PFSK-1 (cell line): ENCODE results near the gene CPO.

Source experiments
- FOXP2 ChIP-seq: optimal IDR thresholded peaks from 2 replicates; pipeline ENCODE3; 2011; ENCODE audit warnings: borderline replicate concordance, control low read depth, inconsistent platforms; ENCODE audit not compliant: insufficient read depth; ENCODE audit errors: extremely low read length, extremely low read depth
- POLR2AphosphoS5 ChIP-seq: IDR thresholded peaks from 2 replicates; pipeline ENCODE4 v1.6.1; 2012; ENCODE audit warnings: low read depth, mild to moderate bottlenecking, control low read depth, low read length, moderate library complexity
- SIN3A ChIP-seq: IDR thresholded peaks from 2 replicates; pipeline ENCODE4 v1.6.1; 2012; ENCODE audit warnings: mild to moderate bottlenecking, low read length, moderate library complexity, borderline replicate concordance; ENCODE audit not compliant: insufficient read depth
- TAF1 ChIP-seq: IDR thresholded peaks from 2 replicates; pipeline ENCODE4 v1.6.1; 2012; ENCODE audit warnings: low read length, control low read depth, borderline replicate concordance; ENCODE audit not compliant: insufficient read depth
- TF ChIP-seq, protein P1 (sequence below), 2 experiments: IDR thresholded peaks; 2 replicates each; pipeline versions ENCODE4 v1.6.1 to v1.8.0; 2011 to 2012; ENCODE audit warnings: low read depth in 2 of 2, low read length in 2 of 2, control low read depth in 1 of 2, inconsistent platforms in 1 of 2, mild to moderate bottlenecking in 1 of 2, moderate library complexity in 1 of 2; ENCODE audit not compliant: insufficient read depth in 1 of 2

CPO gene

DNA sequence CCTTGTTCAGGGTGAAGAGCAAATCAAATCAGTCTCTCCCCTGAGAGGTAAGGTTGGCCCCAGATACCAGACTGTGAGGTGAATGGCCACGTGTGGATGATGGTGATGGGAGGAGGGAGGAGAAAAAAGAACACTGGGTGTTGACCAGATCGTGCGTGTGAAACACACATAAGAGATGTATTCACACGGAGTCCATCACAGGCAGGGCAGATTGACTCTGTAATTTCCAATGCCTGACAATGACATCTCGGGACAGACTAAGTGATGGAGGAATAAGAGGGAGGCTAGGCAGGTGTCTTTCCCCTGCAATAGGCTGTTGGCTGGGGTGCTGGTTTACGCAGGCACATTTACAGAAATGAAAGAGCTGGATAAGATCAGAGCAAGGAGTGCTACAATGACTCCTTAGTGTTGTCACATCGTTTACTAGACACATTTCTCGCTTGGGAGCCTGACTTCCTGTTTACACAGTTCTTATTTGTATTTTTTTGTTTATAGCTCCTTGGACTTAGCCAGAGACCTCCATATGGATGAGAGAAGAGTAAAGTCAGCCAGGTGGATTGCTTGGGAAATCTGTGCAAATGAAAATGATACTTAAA lies 43.1 kb downstream of the CPO start:
- TF ChIP-seq SIN3A (no peak), TAF1 (no peak), FOXP2 (no peak), POLR2AphosphoS5 (no peak)
- TF ChIP-seq, protein P1, sequence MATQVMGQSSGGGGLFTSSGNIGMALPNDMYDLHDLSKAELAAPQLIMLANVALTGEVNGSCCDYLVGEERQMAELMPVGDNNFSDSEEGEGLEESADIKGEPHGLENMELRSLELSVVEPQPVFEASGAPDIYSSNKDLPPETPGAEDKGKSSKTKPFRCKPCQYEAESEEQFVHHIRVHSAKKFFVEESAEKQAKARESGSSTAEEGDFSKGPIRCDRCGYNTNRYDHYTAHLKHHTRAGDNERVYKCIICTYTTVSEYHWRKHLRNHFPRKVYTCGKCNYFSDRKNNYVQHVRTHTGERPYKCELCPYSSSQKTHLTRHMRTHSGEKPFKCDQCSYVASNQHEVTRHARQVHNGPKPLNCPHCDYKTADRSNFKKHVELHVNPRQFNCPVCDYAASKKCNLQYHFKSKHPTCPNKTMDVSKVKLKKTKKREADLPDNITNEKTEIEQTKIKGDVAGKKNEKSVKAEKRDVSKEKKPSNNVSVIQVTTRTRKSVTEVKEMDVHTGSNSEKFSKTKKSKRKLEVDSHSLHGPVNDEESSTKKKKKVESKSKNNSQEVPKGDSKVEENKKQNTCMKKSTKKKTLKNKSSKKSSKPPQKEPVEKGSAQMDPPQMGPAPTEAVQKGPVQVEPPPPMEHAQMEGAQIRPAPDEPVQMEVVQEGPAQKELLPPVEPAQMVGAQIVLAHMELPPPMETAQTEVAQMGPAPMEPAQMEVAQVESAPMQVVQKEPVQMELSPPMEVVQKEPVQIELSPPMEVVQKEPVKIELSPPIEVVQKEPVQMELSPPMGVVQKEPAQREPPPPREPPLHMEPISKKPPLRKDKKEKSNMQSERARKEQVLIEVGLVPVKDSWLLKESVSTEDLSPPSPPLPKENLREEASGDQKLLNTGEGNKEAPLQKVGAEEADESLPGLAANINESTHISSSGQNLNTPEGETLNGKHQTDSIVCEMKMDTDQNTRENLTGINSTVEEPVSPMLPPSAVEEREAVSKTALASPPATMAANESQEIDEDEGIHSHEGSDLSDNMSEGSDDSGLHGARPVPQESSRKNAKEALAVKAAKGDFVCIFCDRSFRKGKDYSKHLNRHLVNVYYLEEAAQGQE (IDR thresholded peaks at IDR 0.05; ENCODE audit: insufficient read depth in 1 of 2, low read depth in 2 of 2, low read length in 2 of 2) = no peak

DNA sequence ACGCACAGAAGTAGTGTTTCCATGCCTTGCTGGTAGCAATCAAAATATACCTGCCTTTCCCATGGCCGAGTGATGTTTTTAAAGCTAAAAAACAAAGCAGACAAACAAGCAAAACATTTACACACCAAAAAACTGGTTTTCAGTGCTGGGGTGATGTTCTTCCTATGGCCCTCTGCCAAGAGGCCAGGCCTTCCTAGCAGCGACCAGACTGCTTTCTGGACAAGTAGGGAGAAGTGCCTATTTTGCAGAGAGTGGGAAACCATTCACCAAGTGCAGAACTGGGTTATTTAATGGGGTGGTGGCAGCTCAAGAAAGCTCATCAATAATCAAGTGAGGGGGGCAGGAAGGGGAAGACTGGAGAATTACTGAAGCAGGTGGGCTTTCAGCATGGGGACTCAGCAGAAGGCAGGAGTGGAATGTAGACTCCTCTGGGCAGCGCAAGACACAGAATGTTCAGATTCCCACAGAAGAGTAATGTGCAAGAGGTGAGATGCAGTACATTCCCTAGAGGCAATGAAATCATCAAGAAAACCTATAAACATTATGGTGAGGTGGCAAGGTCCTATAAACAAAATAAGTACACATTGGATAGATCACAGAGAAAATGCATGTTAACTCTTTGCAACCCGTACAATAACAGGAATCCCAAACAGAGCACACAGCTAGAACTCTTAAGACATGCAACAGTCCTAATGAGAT lies 44.0 kb downstream of the CPO start:
- TF ChIP-seq FOXP2 (no peak), SIN3A (no peak), TAF1 (no peak), POLR2AphosphoS5 (no peak)
- TF ChIP-seq, protein P1 (IDR thresholded peaks at IDR 0.05; ENCODE audit: insufficient read depth in 1 of 2, low read depth in 2 of 2, low read length in 2 of 2) = no peak

- TF ChIP-seq POLR2AphosphoS5 (no peak), SIN3A (no peak), FOXP2 (no peak), TAF1 (no peak)
- TF ChIP-seq, protein P1 (IDR thresholded peaks at IDR 0.05; ENCODE audit: insufficient read depth in 1 of 2, low read depth in 2 of 2, low read length in 2 of 2) = no peak
Measured at GRCh38 chr2:206984206-206984605, 44.9 kb downstream of the CPO start.

DNA sequence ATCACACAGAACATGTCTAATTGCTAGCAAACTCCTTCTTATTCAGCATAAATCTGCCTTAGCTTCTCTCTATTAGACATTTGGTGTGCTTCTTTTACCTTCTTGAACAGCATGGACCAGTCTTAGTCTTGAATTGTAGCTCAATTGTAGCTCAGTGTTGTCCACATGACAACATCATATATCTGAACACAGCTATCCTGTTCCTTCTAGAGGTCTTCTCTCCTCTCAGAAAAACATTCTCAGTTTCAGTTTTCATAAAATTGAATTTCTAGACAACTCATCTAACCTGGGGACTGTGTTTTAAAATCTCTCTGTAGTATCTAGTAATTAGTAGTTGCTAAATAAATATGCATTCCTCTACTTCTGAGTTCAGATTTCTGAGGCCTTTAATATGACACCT lies 47.6 kb downstream of the CPO start:
- TF ChIP-seq SIN3A (no peak), TAF1 (no peak), POLR2AphosphoS5 (no peak), FOXP2 (no peak)
- TF ChIP-seq, protein P1 (IDR thresholded peaks at IDR 0.05; ENCODE audit: insufficient read depth in 1 of 2, low read depth in 2 of 2, low read length in 2 of 2) = no peak
